Endothelial cell of umbilical vein (primary cell): Measurements from ENCODE around the gene KAZN. TPM values are rescaled to one million over a fixed set of nuclear protein-coding genes. Genes with fewer than 3 reads are reported as not detected.

ENCODE experiments used
- BruUV-seq: library from RNA; stranded (reverse); fragments of 400-500 nt; replicated peaks from 2 replicates; lab custom pipeline; 2021; lab: Mats Ljungman, UMichigan
- CTCF ChIA-PET: fragments of 300-600, 350-600 bp; sonication (Branson Sonifier 250); formaldehyde crosslinking; loops from one replicate; lab custom pipeline; 2021; ENCODE audit warnings: antibody characterized with exemption, inconsistent platforms; lab: Charles Lee
- POLR2A ChIA-PET: fragments of 300-600, 350-600 bp; sonication (Branson Sonifier 250); formaldehyde crosslinking; loops from one replicate; lab custom pipeline; 2021; ENCODE audit warnings: antibody characterized with exemption, inconsistent platforms; lab: Charles Lee
- DNase-seq: peaks from one replicate; pipeline ENCODE4 v3.0.0-alpha.2; 2011; ENCODE audit warnings: low read depth, low spot score
- FAIRE-seq: peaks from 2 replicates; lab custom pipeline; 2011; peaks lifted over from hg19 to GRCh38; lab: Jason Lieb, UNC
- H2AFZ ChIP-seq: 2 replicates; pipeline ENCODE4 v1.6.0; 2012; ENCODE audit warnings: low read depth, low read length, control low read depth, inconsistent platforms
- H3K27ac ChIP-seq: 2 replicates; pipeline ENCODE4 v1.5.1; 2011; ENCODE audit warnings: low read depth, mild to moderate bottlenecking, control low read depth, low read length, moderate library complexity; ENCODE audit not compliant: insufficient read depth
- H3K27me3 ChIP-seq, 2 experiments: 2 replicates each; pipeline versions ENCODE4 v1.6.0 to v1.6.1; 2011; ENCODE audit warnings: low read length in 2 of 2, mixed read lengths in 1 of 2; ENCODE audit not compliant: control insufficient read depth in 2 of 2, insufficient read depth in 2 of 2
- H3K36me3 ChIP-seq, 2 experiments: 2 replicates in 1 of 2; 3 replicates in 1 of 2; pipeline ENCODE4 v1.5.1; 2011; ENCODE audit warnings: low read length in 2 of 2, mild to moderate bottlenecking in 1 of 2, moderate library complexity in 1 of 2; ENCODE audit not compliant: control insufficient read depth in 2 of 2, insufficient read depth in 2 of 2; ENCODE audit errors: extremely low read depth in 1 of 2
- H3K4me1 ChIP-seq: 3 replicates; pipeline ENCODE4 v1.5.1; 2011; ENCODE audit warnings: mild to moderate bottlenecking, low read length; ENCODE audit not compliant: control insufficient read depth, insufficient read depth; ENCODE audit errors: extremely low read depth
- H3K4me2 ChIP-seq: 2 replicates; pipeline ENCODE4 v1.6.1; 2011; ENCODE audit warnings: low read length, control low read depth, mixed read lengths; ENCODE audit not compliant: insufficient read depth
- H3K4me3 ChIP-seq, 3 experiments: fragments of 200-600 bp in 1 of 3; sonication (generic), shearing (Covaris generic) in 1 of 3; replicated peaks in 1 of 3; 2 replicates each; pipeline ENCODE4 v1.5.1; 2011 to 2016; ENCODE audit warnings: control low read depth in 3 of 3, low read length in 3 of 3, mild to moderate bottlenecking in 2 of 3, inconsistent platforms in 1 of 3, low read depth in 1 of 3, moderate library complexity in 1 of 3; ENCODE audit not compliant: insufficient read depth in 1 of 3
- H3K79me2 ChIP-seq: 2 replicates; pipeline ENCODE4 v1.6.0; 2012; ENCODE audit warnings: low read length, inconsistent platforms; ENCODE audit not compliant: control insufficient read depth, insufficient read depth
- H3K9ac ChIP-seq: replicated peaks from 2 replicates; pipeline ENCODE3; 2011; ENCODE audit warnings: low read length, control low read depth; ENCODE audit not compliant: insufficient read depth; ENCODE audit errors: extremely low read depth
- H3K9me1 ChIP-seq: replicated peaks from 3 replicates; pipeline ENCODE4 v1.6.0; 2011; ENCODE audit warnings: mild to moderate bottlenecking, low read length; ENCODE audit not compliant: control insufficient read depth, insufficient read depth; ENCODE audit errors: extremely low read depth
- H3K9me3 ChIP-seq: replicated peaks from 2 replicates; pipeline ENCODE4 v1.5.1; 2012; ENCODE audit warnings: low read length, inconsistent platforms; ENCODE audit not compliant: control insufficient read depth, insufficient read depth
- H4K20me1 ChIP-seq: replicated peaks from 2 replicates; pipeline ENCODE3; 2011; ENCODE audit warnings: mild to moderate bottlenecking, low read length; ENCODE audit not compliant: control insufficient read depth, insufficient read depth; ENCODE audit errors: extremely low read depth
- CTCF ChIP-seq, 2 donors: IDR thresholded peaks; 1 replicate in 1 of 2; 2 replicates in 1 of 2; pipeline ENCODE4 v1.5.1; 2011; ENCODE audit warnings: low read length in 2 of 2, mild to moderate bottlenecking in 2 of 2, moderate library complexity in 2 of 2, control low read depth in 1 of 2, inconsistent platforms in 1 of 2, low read depth in 1 of 2; ENCODE audit not compliant: insufficient read depth in 1 of 2; ENCODE audit errors: extremely low read depth in 1 of 2
- EZH2 ChIP-seq: IDR thresholded peaks from 2 replicates; pipeline ENCODE4 v1.6.1; 2012; ENCODE audit warnings: borderline replicate concordance, low read depth, mild to moderate bottlenecking, moderate library complexity, low read length, inconsistent platforms; ENCODE audit not compliant: severe bottlenecking
- FOS ChIP-seq: IDR thresholded peaks from 2 replicates; pipeline ENCODE4 v1.6.1; 2011; ENCODE audit warnings: mild to moderate bottlenecking, low read length, moderate library complexity, borderline replicate concordance; ENCODE audit not compliant: insufficient read depth
- GATA2 ChIP-seq: IDR thresholded peaks from 2 replicates; pipeline ENCODE4 v1.7.0; 2011; ENCODE audit warnings: low read depth, mild to moderate bottlenecking, moderate library complexity, mixed read lengths, low read length; ENCODE audit not compliant: insufficient read length, insufficient read depth
- JUN ChIP-seq: IDR thresholded peaks from 2 replicates; pipeline ENCODE4 v1.6.1; 2011; ENCODE audit warnings: borderline replicate concordance, low read depth; ENCODE audit not compliant: insufficient read length, insufficient read depth
- MAX ChIP-seq: IDR thresholded peaks from 2 replicates; pipeline ENCODE4 v1.6.1; 2011; ENCODE audit not compliant: insufficient read depth, insufficient read length
- MYC ChIP-seq: IDR thresholded peaks from one replicate; pipeline ENCODE4 v1.6.1; 2011; ENCODE audit warnings: mild to moderate bottlenecking, low read depth, low read length
- POLR2A ChIP-seq: IDR thresholded peaks from 2 replicates; pipeline ENCODE4 v1.6.1; 2012; ENCODE audit warnings: low read depth, mild to moderate bottlenecking, control low read depth, low read length
- POLR2AphosphoS5 ChIP-seq: IDR thresholded peaks from 2 replicates; pipeline ENCODE4 v1.6.1; 2012; ENCODE audit warnings: low read depth, mild to moderate bottlenecking, control low read depth, low read length, moderate library complexity; ENCODE audit not compliant: insufficient read depth
- dilution Hi-C: fragments of 300-500 bp; cut with MboI; formaldehyde crosslinking; loops from one replicate; pipeline ENCODE4 v1.15.0; 2019; ENCODE audit warnings: low sequenced_read_pairs; ENCODE audit not compliant: extremely low pct_ligation_motif_present
- intact Hi-C: fragments of 100-400 bp; cut with micrococcal nuclease; formaldehyde crosslinking; loops from one replicate; pipeline ENCODE4 v1.10.0; 2022
- polyA plus RNA-seq, 4 experiments: library from polyadenylated mRNA; depleted of rRNA in 3 of 4; stranded (reverse) in 3 of 4; unstranded in 1 of 4; fragments of >200 nt; gene quantifications; 2 replicates each; pipeline versions ENCODE4 v1.2.1 to v1.2.3, GENCODE V29; 2011 to 2012; ENCODE audit warnings: missing spikeins in 1 of 4
- total RNA-seq: library from RNA; stranded (reverse); gene quantifications from 2 replicates; pipeline ENCODE4 v1.2.3, GENCODE V29; 2021

KAZN gene
- total and polyA plus RNA-seq, 2 donors (not counting 3 experiments of a cell fraction or from before 2014, with no cell fraction given), result 1.6 to 5.8 TPM

GRCh38 chr1:14668538-14668937 is 70.1 kb downstream of the KAZN start:
- Histone ChIP-seq H2AFZ (no peak overlapping the region), H3K4me3 (no peak overlapping the region), H3K79me2 (no peaks in the 10 kb centered on the region), H3K9me1 (no peaks in the 10 kb centered on the region), H3K4me1 (no peaks in the 10 kb centered on the region), H4K20me1 (no peaks in the 10 kb centered on the region), H3K36me3 (no peaks in the 10 kb centered on the region), H3K4me2 (no peak overlapping the region), H3K9ac (no peak overlapping the region), H3K9me3 (peaks cover 2% of the 10 kb centered on the region), H3K27me3 (no peaks in the 10 kb centered on the region), H3K27ac (no peak overlapping the region)
- ChIA-PET POLR2A (no interaction called here), CTCF (no interaction called here)
- no TSS peak for BruUV-seq
- FAIRE-seq (no peak), DNase-seq (no peak)
- dilution Hi-C loops, result no loop called here
- TF ChIP-seq MAX (no peak), JUN (no peak), MYC (no peak), POLR2AphosphoS5 (no peak), GATA2 (no peak), EZH2 (no peak), CTCF (IDR thresholded peaks at IDR 0.05; ENCODE audit: extremely low read depth in 1 of 2, insufficient read depth in 1 of 2, low read depth in 1 of 2, low read length in 2 of 2) (no peak), POLR2A (no peak), FOS (no peak)
- intact Hi-C loops, result no loop called here
